Posterior cingulate gyrus (tissue), 11 donors: ENCODE data around the gene HIPK2.

ENCODE experiments used
- DNase-seq, 10 donors: peaks; one replicate each; pipeline versions ENCODE4 v3.0.0 to v3.0.0-alpha.2; 2020 to 2021; ENCODE audit warnings: mixed read lengths in 3 of 10
- intact Hi-C: fragments of 100-400 bp; cut with DNase I; formaldehyde crosslinking; loops from one replicate; pipeline ENCODE4 v1.15.1; 2023

The HIPK2 gene

GRCh38 chr7:139660317-139661042 lies 117.3 kb downstream of the HIPK2 start:
- DNase-seq, result peak in 1 of 10 donors; percentile 19
- intact Hi-C loops, result no loop called here

GRCh38 chr7:139659922-139660316 lies 117.9 kb downstream of the HIPK2 start:
- DNase-seq, result no peak
- intact Hi-C loops, result no loop called here

- intact Hi-C loops, result no loop called here
- DNase-seq, result peak in 3 of 10 donors; percentile 64 to 85 (median 76)
Observed at GRCh38 chr7:139658908-139659675, 118.7 kb downstream of the HIPK2 start.

GRCh38 chr7:139658296-139658695 lies 119.5 kb downstream of the HIPK2 start:
- DNase-seq, result peak in 2 of 10 donors; percentile 1 to 2
- intact Hi-C loops, result no loop called here

- intact Hi-C loops, result no loop called here
- DNase-seq, result no peak
Observed at GRCh38 chr7:139657725-139658124, 120.1 kb downstream of the HIPK2 start.

GRCh38 chr7:139656387-139656786 lies 121.4 kb downstream of the HIPK2 start:
- intact Hi-C loops, result no loop called here
- peak in 2 of 10 donors; percentile 6 to 17 for DNase-seq

- DNase-seq, result peak in 2 of 10 donors; percentile 48 to 49
- intact Hi-C loops, result no loop called here
Observed at GRCh38 chr7:139655305-139655704, 122.5 kb downstream of the HIPK2 start.

GRCh38 chr7:139654276-139655181 lies 123.3 kb downstream of the HIPK2 start:
- intact Hi-C loops, result no loop called here
- DNase-seq, result peak in 2 of 10 donors; percentile 10 to 50

- intact Hi-C loops, result no loop called here
- DNase-seq, result peak in 2 of 10 donors; percentile 25 to 40
Observed at GRCh38 chr7:139651914-139652313, 125.9 kb downstream of the HIPK2 start.

GRCh38 chr7:139651308-139651707 lies 126.5 kb downstream of the HIPK2 start:
- DNase-seq, result peak in 2 of 10 donors; percentile 20 to 78
- intact Hi-C loops, result no loop called here

- intact Hi-C loops, result no loop called here
- peak in 1 of 10 donors; percentile 75 for DNase-seq
Observed at GRCh38 chr7:139650429-139651100, 127.2 kb downstream of the HIPK2 start.

GRCh38 chr7:139648941-139649425 lies 128.8 kb downstream of the HIPK2 start:
- intact Hi-C loops, result no loop called here
- DNase-seq, result peak in 1 of 10 donors; percentile 71

- intact Hi-C loops, result no loop called here
- DNase-seq, result peak in 2 of 10 donors; percentile 56 to 62
Observed at GRCh38 chr7:139648391-139648861, 129.4 kb downstream of the HIPK2 start.

GRCh38 chr7:139647814-139648390 lies 129.9 kb downstream of the HIPK2 start:
- intact Hi-C loops, result loop anchor here (2.0 kb wide), 1 partner anchor 129 kb away; the partner anchor contains the start of gene HIPK2
- DNase-seq, result peak in 1 of 10 donors; percentile 47

GRCh38 chr7:139647085-139647484 lies 130.7 kb downstream of the HIPK2 start:
- intact Hi-C loops, result loop anchor here (2.0 kb wide), 1 partner anchor 130 kb away; the partner anchor contains the start of gene HIPK2
- DNase-seq, result peak in 2 of 10 donors; percentile 24 to 42

GRCh38 chr7:139646566-139646965 lies 131.2 kb downstream of the HIPK2 start:
- intact Hi-C loops, result loop anchor here (1.0 to 2.0 kb wide), 2 partner anchors 130 to 356 kb away; partner anchors contain the start of gene HIPK2
- peak in 4 of 10 donors; percentile 30 to 67 (median 44) for DNase-seq

- intact Hi-C loops, result loop anchor here (1.0 to 2.0 kb wide), 2 partner anchors 131 to 356 kb away; partner anchors contain the start of gene HIPK2
- peak; percentile 68 to 97 (median 88) for DNase-seq
Observed at GRCh38 chr7:139645572-139646523, 131.9 kb downstream of the HIPK2 start.
